ENCODE data around the gene SPACA4. TPM values are rescaled to one million over a fixed set of nuclear protein-coding genes. Genes with fewer than 3 reads are reported as not detected.

SPACA4 gene
- total RNA-seq, 1 experiment from 2014 or later = not detected

GRCh38 chr19:48596237-48596636 is 10.3 kb upstream of the SPACA4 start:
- H2BK120ac ChIP-seq (ENCODE audit: low read depth, low read length, poor library complexity, severe bottlenecking) = no peak overlapping the region
- no peak overlapping the region for H3K56ac ChIP-seq (ENCODE audit: insufficient read length, low read depth, low read length)
- Mint-ChIP-seq H3K9me3 (no peaks in the 10 kb centered on the region), H3K4me3 (no peak overlapping the region), H3K27ac (no peak overlapping the region; a peak in 1 of 7 replicates), H3K27me3 (ENCODE audit: low read depth) (peaks cover 6% of the 10 kb centered on the region), H3K4me1 (no peaks in the 10 kb centered on the region), H3K36me3 (ENCODE audit: insufficient read depth in 1 of 3, low read depth in 3 of 3) (no peaks in the 10 kb centered on the region; a peak in 1 of 7 replicates)
- H2BK15ac ChIP-seq (ENCODE audit: low read depth, low read length) = no peak overlapping the region
- no peak overlapping the region for H3K14ac ChIP-seq (ENCODE audit: insufficient read depth, low read length)
- H3K9me3 ChIP-seq (ENCODE audit: control insufficient read depth, low read depth, low read length) = no peaks in the 10 kb centered on the region
- no peak overlapping the region for H2BK5ac ChIP-seq (ENCODE audit: insufficient read length, low read length)
- no peaks in the 10 kb centered on the region for H3K27me3 ChIP-seq (ENCODE audit: insufficient read depth, low read length)
- no peak overlapping the region for H2AFZ ChIP-seq (ENCODE audit: low read length)
- H2BK20ac ChIP-seq (ENCODE audit: low read depth, low read length, poor library complexity, severe bottlenecking) = no peak overlapping the region
- DNase-seq = no peak
- no peaks in the 10 kb centered on the region for H3K79me1 ChIP-seq (ENCODE audit: insufficient read depth, low read depth, low read length, poor library complexity, severe bottlenecking)
- H3K27ac ChIP-seq (ENCODE audit: insufficient read length, low read depth, low read length) = no peak overlapping the region
- no peak overlapping the region for H4K91ac ChIP-seq (ENCODE audit: insufficient read length, low read depth, low read length)
- no peak overlapping the region for H2AK5ac ChIP-seq (ENCODE audit: insufficient read length, low read length)
- H4K8ac ChIP-seq (replicated peaks; ENCODE audit: insufficient read length, low read depth, low read length) = no peak overlapping the region
- H3T11ph ChIP-seq (ENCODE audit: low read length) = no peak overlapping the region
- H2BK12ac ChIP-seq (ENCODE audit: insufficient read length, low read depth, low read length) = no peak overlapping the region
- H4K5ac ChIP-seq (ENCODE audit: insufficient read length, low read depth, low read length) = no peak overlapping the region
- no peaks in the 10 kb centered on the region for H3K4me1 ChIP-seq (ENCODE audit: insufficient read depth, low read length)
- TF ChIP-seq, protein P1, sequence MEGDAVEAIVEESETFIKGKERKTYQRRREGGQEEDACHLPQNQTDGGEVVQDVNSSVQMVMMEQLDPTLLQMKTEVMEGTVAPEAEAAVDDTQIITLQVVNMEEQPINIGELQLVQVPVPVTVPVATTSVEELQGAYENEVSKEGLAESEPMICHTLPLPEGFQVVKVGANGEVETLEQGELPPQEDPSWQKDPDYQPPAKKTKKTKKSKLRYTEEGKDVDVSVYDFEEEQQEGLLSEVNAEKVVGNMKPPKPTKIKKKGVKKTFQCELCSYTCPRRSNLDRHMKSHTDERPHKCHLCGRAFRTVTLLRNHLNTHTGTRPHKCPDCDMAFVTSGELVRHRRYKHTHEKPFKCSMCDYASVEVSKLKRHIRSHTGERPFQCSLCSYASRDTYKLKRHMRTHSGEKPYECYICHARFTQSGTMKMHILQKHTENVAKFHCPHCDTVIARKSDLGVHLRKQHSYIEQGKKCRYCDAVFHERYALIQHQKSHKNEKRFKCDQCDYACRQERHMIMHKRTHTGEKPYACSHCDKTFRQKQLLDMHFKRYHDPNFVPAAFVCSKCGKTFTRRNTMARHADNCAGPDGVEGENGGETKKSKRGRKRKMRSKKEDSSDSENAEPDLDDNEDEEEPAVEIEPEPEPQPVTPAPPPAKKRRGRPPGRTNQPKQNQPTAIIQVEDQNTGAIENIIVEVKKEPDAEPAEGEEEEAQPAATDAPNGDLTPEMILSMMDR (conservative IDR thresholded peaks at IDR 0.05) = no peak
- H3K79me2 ChIP-seq (ENCODE audit: insufficient read depth, low read length) = no peaks in the 10 kb centered on the region
- H3K18ac ChIP-seq (ENCODE audit: insufficient read length, low read depth, low read length) = no peak overlapping the region
- H3K4ac ChIP-seq (ENCODE audit: low read depth, low read length) = no peak overlapping the region
- WGBS (ENCODE audit: extremely low coverage, insufficient read length, low lambda C conversion rate) = no CpG with 5 or more reads among the region's 4 CpGs
- H3K4me2 ChIP-seq (ENCODE audit: insufficient read depth, insufficient read length, low read length) = no peak overlapping the region
- H3K9ac ChIP-seq (ENCODE audit: extremely low read depth, insufficient read length, low read length) = no peak overlapping the region
- H3K23me2 ChIP-seq (ENCODE audit: insufficient read length, low read depth, low read length, poor library complexity, severe bottlenecking) = no peaks in the 10 kb centered on the region
- H4K20me1 ChIP-seq (ENCODE audit: control insufficient read depth, insufficient read depth, insufficient read length) = no peaks in the 10 kb centered on the region
- no peak overlapping the region for H3K23ac ChIP-seq (ENCODE audit: insufficient read length, low read depth, low read length)
